GM12801 (cell line): ENCODE measurements around the gene IMPDH2.

Experiments used
- TF ChIP-seq, protein P1 (sequence below): IDR thresholded peaks from one replicate; pipeline ENCODE4 v1.5.1; 2011; ENCODE audit warnings: control low read depth; ENCODE audit not compliant: insufficient read length; ENCODE audit errors: extremely low read depth

The IMPDH2 gene

DNA sequence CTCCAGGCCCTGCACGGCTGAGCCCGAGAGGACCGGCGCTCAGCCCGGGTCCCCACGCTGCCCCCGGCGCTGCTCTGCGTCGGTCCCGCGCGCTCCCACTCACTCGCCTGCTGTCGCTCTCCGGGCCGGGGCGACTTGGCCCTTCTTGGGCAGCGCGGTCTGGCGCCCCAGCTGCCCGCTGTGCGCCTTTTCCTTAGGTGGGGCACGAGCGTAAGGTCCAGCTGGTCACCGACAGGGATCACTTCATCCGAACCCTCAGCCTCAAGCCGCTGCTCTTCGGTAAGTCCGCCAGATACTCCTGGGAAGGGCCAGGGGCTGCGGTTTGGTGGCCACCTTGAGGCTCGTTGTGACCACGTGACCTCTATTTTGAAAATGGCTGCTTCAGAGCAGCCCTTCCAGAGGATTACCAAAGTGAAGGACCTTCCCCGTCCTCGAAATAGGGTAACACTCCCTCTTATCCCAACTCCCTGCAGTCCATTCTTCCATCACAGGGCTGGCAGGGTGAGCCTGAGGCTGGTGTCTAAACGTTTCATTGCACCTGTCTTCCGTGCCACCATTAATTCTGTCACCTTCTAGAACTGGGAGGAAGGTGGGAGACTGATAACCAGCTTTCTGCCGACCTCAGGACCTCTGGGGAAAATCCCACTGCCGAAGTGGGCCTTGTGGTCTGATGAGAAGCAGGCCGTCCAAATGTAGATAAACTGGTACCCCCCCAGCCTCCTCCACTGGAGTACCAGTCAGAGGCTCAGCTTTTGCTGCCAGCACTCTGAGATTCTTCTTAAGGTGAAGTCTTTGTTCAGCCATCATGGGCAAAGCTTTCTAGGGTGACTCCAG is 38.3 kb downstream of the IMPDH2 start:
- TF ChIP-seq, protein P1, sequence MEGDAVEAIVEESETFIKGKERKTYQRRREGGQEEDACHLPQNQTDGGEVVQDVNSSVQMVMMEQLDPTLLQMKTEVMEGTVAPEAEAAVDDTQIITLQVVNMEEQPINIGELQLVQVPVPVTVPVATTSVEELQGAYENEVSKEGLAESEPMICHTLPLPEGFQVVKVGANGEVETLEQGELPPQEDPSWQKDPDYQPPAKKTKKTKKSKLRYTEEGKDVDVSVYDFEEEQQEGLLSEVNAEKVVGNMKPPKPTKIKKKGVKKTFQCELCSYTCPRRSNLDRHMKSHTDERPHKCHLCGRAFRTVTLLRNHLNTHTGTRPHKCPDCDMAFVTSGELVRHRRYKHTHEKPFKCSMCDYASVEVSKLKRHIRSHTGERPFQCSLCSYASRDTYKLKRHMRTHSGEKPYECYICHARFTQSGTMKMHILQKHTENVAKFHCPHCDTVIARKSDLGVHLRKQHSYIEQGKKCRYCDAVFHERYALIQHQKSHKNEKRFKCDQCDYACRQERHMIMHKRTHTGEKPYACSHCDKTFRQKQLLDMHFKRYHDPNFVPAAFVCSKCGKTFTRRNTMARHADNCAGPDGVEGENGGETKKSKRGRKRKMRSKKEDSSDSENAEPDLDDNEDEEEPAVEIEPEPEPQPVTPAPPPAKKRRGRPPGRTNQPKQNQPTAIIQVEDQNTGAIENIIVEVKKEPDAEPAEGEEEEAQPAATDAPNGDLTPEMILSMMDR = no peak

DNA sequence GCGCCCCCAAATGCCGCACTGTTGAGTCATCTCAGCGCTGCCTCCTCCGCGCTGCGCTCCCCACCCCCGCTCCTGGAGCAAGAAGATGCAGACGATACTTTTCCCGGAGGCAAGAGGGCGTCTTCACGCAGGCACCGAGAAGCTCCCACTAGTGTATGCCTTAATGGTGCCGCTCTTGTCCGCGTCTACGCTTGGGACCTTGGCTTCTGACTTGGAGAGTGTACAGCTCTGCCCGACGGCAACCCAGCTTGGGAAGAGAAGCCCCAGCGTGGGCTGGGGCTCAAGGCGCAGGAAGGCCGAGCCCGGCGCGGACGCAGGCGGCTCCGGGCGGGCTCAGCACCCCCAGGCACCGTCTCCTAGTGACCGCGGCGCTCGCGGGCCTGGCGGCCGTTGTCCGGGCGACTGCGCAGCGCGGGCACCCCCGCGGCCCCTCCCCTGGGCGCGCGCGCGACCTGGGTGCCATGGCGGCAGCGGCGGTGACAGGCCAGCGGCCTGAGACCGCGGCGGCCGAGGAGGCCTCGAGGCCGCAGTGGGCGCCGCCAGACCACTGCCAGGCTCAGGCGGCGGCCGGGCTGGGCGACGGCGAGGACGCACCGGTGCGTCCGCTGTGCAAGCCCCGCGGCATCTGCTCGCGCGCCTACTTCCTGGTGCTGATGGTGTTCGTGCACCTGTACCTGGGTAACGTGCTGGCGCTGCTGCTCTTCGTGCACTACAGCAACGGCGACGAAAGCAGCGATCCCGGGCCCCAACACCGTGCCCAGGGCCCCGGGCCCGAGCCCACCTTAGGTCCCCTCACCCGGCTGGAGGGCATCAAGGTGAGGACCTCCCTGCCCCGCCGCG is 39.2 kb downstream of the IMPDH2 start, which contains the start of gene P4HTM:
TSS of gene P4HTM (plus strand) at position 446 of the 840 bp plus-strand sequence. CDS start at position 462, 16 bp downstream.
- TF ChIP-seq, protein P1 = no peak

DNA sequence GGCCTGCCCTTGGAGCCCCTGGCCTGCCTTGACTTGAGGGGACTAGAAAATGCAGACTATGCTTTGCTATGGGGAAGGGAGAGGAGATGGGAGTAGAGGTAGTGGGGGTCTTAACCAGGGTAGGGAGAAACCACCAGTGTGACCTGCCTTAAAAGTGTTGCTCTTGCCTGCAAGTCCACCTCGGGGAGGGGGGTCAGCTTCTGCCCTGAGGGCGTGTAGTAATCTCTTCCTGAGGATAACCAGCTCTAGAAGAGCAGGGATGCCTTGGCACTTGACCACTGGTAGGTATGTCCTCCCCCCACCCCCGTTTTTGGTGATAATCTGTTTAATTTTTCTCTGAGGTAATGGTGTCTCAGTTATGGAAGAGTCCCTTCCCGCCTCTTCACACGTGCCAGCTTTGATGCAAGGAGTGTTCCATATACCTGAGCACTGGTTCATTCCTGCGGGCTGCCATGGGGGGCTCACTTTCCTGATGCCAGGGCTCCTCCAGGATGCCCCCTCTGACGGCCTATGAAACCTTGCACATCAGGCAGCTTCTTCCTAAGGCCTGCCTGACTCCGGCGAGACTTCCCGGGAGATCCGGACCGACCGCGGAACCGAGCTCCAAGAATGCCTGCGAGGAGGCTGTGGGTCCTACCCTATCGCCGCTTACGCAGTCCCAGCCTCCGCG is 39.9 kb downstream of the IMPDH2 start:
- TF ChIP-seq, protein P1 = no peak

DNA sequence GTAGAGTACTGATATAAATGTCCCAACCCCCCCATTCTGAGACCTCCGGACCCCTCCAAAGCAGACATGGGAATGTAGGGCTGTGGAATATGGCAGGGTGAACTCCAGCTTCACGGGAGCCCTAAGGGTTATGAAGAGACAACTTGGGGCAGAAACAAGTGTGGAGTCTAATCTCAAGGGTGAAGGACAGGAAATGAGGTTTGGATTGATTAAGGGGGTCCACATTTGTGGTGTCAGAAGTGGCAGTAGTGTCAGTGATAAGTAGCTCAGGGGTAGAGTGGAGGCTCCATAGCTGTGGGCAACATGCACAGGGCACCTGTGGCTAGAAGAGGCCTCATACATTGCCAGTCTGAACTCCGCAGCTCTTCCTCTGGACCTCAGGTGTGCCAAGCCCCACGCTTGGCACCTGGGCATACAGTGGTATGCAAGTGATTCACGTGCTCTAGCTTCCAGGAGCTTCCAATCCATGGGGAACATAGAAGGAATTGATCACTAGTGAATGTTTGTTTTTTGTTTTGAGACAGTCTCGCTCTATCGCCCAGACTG is 43.3 kb downstream of the IMPDH2 start:
- TF ChIP-seq, protein P1 = no peak

DNA sequence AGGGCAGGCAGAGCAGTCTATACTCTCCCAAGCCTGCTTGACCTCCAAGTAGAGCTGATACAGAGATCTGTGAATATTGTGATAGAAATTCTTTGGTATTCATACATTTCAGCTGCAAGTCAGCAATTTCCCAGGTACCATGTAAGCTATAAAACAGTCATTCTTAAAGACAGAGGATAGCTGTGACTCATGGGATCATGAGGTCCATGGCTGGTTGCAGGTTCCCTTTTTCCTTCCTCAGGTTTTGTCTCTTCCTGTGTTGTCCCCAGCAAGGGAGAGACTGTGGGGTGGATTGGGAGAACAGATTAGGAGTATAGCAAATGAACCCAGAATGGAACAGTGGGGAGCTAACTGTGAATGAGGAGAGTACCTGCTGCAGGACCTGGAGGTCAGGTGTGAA is 44.5 kb downstream of the IMPDH2 start:
- TF ChIP-seq, protein P1 = no peak

DNA sequence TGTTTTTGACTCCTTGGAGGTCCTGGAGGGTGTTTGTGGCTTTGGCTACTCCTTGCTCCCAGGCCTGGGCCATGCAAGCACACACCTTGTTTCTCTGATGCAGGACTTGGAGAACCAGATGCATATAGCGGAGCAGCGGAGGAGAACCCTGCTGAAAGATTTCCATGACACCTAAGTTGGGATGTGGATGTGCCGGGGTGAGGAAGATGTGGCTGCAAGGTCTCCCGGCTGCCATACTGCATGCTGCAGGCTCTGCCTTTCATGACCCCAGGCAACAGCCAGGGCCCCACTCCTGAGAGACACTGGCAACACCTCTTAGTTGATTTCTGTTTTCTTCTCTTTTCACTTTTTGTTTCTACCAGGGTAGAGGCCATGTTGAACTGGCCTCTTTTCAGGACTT is 46.1 kb downstream of the IMPDH2 start:
- TF ChIP-seq, protein P1 = no peak
